Hepatic stellate cell (primary cell): Measurements from ENCODE around the gene SENP7.
"Not testable (repeated sequence)": the region's sequence is repeated elsewhere in the genome, so short reads cannot be mapped to it uniquely, and the experiment has no call there.

Experiments
- DNase-seq: peaks from one replicate; pipeline ENCODE4 v3.0.0; 2011; ENCODE audit warnings: low spot score

SENP7 gene

GRCh38 chr3:101325393-101326134, 187.4 kb downstream of the SENP7 start:
- DNase-seq, result no peak

GRCh38 chr3:101320475-101320874, 192.5 kb downstream of the SENP7 start, which contains the start of gene IMPG2:
TSS of gene IMPG2 (minus strand) at chr3:101320575. CDS start at chr3:101320372, 203 bp downstream.
- no peak for DNase-seq

GRCh38 chr3:101319531-101319930, 193.5 kb downstream of the SENP7 start:
- no peak for DNase-seq

- DNase-seq, result no peak
Measured at GRCh38 chr3:101312545-101312944, 200.5 kb downstream of the SENP7 start.

GRCh38 chr3:101311676-101312075, 201.3 kb downstream of the SENP7 start:
- DNase-seq, result no peak

- no peak for DNase-seq
Measured at GRCh38 chr3:101310978-101311375, 202.0 kb downstream of the SENP7 start.

- not testable (repeated sequence) for DNase-seq
Measured at GRCh38 chr3:101308147-101308772, 204.8 kb downstream of the SENP7 start.

GRCh38 chr3:101303836-101304235, 209.2 kb downstream of the SENP7 start:
- DNase-seq, result no peak

GRCh38 chr3:101303089-101303731, 209.8 kb downstream of the SENP7 start:
- peak; percentile 26 for DNase-seq

GRCh38 chr3:101300073-101300472, 212.9 kb downstream of the SENP7 start:
- no peak for DNase-seq

GRCh38 chr3:101292027-101292426, 221.0 kb downstream of the SENP7 start:
- peak; percentile 6 for DNase-seq

- no peak for DNase-seq
Measured at GRCh38 chr3:101288294-101288693, 224.7 kb downstream of the SENP7 start.

GRCh38 chr3:101284757-101285156, 228.3 kb downstream of the SENP7 start:
- no peak for DNase-seq

GRCh38 chr3:101281521-101282030, 231.4 kb downstream of the SENP7 start:
- DNase-seq, result no peak

GRCh38 chr3:101279765-101280385, 233.1 kb downstream of the SENP7 start:
- DNase-seq, result no peak

- DNase-seq, result no peak
Measured at GRCh38 chr3:101279162-101279561, 233.8 kb downstream of the SENP7 start.

- DNase-seq, result no peak
Measured at GRCh38 chr3:101278727-101279126, 234.3 kb downstream of the SENP7 start.
